ENCODE results near the gene NR3C2.
A peak's percentile ranks its signal among the peaks of the same experiment; 100 is the strongest.

The NR3C2 gene

GRCh38 chr4:148073349-148073748, 368.9 kb downstream of the NR3C2 start:
- no peak for DNase-seq (ENCODE audit: low spot score)

- DNase-seq (ENCODE audit: low spot score), result no peak
Measured at GRCh38 chr4:148072789-148073188, 369.4 kb downstream of the NR3C2 start.

- no peak for DNase-seq (ENCODE audit: low spot score)
Measured at GRCh38 chr4:148071009-148071408, 371.2 kb downstream of the NR3C2 start.

GRCh38 chr4:148069895-148070178, 372.4 kb downstream of the NR3C2 start:
- DNase-seq (ENCODE audit: low spot score), result no peak

DNA sequence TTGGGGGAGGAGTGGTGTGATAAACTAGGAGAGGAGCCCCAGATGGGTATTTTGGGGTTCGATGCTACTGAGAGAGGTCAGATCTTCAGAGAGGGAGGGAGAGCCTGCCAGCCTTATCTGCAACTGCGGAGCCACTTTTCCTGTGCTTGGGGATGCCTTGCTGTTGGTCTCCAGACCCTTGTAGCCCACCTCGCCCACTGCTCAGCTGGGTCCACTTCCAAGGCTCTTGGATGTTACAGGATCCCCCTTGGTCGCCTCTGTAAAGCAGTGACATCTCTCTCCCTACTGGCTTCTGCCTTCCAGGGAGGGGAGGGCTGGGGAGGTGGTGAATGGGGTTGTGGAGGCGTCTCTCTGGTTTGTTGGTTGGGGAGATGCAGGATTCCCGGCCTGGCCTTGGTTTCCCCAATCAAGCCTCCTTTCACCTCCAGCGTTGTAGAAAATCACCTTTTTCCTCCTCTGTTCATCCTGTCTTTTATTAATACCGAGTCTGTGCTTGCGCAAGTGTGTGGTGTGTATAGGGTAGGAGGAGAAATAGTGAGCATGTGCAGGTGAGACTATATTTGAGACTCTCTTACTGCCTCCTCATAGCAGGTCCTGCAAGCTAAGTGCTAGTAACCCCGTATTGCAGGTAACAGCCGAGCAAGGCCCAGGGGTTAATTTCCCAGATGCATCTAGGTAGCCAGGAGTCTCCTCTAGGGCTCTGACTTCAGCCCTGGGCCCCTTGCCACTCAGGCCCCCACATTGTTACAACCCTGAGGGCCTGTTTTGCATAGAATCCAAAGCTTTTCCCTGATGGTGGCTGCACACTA, 372.9 kb downstream of the NR3C2 start:
- no peak for DNase-seq (ENCODE audit: low spot score)

- DNase-seq (ENCODE audit: low spot score), result no peak
Measured at GRCh38 chr4:148068065-148068911, 373.9 kb downstream of the NR3C2 start.

GRCh38 chr4:148067301-148067916, 374.8 kb downstream of the NR3C2 start:
- no peak for DNase-seq (ENCODE audit: low spot score)

DNA sequence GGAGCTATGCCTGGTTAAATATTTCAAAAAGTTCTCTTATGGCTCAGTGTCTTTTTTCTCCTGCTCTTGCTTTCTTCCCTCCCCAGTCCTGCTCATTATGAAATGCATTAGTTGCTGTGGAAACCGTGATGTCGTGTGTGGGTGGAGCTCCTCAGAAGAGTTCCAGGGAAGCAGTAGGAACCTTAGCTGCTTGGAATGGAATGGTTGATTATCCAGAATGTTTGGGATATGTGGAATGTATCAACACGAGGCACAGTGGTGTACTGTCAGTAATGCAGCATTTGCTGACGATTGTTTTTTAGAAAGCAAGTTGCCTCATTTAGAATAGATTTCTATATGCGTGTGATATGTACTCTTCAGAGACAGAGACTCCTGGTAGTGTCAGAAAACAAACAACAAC, 377.1 kb downstream of the NR3C2 start:
- peak; percentile 87 for DNase-seq (ENCODE audit: low spot score)

GRCh38 chr4:148064451-148064850, 377.8 kb downstream of the NR3C2 start:
- no peak for DNase-seq (ENCODE audit: low spot score)

DNA sequence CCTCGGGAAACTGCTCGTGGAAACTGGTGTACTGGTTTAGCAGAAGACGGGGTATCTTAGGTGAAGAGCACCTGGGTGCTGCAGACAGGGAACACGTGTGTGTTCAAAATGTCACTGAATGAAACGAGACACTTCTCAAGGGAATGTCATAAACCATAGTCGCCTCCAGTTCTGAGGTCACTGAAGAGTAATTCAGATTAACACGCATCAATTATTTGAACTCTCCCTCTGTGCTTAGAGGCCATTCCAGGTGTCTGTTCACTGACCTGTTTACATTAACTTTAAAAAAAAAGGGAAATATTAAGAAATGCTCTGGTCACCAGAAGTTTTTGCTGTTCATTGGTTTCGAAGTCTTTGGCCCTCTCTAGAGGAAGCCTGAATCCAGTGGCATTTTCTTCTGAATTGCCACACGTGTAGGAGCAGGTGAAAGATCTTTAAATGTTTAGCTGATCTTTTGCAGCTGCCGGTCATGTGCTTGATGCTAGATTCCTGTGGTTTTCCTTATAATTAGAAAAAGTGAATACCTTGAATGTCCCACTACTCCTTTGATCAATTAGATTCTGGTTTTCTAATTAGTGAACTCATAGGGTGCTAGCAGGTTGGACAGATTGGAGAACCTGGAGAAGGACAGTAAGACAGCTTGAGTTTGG, 379.8 kb downstream of the NR3C2 start:
- no peak for DNase-seq (ENCODE audit: low spot score)

DNA sequence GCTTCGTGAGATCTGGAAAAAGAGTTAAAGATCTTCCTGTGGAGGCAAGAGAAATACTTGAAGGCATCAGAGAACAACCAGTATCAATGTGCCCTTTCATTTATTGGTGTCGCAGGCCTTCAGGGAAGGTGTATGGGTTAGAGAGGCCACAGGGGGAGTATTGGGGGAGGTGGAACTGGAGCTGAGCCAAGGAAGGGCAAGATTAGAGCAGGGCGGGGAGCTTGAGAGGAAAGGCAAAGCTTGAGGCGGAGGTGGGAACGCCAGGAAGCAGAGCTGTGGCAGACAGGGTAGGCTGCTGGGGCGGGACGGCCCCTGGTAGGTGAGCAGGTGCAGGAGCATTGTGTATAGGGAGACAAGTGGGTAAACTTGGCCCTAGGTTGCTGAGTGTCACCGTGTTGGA, 380.4 kb downstream of the NR3C2 start:
- no peak for DNase-seq (ENCODE audit: low spot score)

DNA sequence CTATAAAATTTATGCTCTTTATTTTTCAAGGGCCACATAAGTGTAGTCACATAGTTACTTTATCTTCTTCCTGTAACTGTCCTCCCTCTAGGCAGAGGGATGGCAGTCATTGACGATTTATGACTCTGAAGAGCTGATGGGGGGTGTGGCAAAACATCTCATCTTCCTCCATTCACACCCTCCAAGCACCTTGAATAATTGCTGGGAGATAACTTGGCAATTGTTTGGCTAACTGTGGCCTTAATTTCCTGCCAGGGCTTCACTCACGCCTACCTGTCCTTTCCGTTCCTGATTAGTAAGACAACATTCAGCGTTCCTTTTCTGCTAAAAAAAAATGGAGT, 381.1 kb downstream of the NR3C2 start:
- DNase-seq (ENCODE audit: low spot score), result no peak

GRCh38 chr4:148060264-148061140, 381.7 kb downstream of the NR3C2 start:
- DNase-seq (ENCODE audit: low spot score), result no peak

- no peak for DNase-seq (ENCODE audit: low spot score)
Measured at GRCh38 chr4:148059617-148060180, 382.5 kb downstream of the NR3C2 start.

DNA sequence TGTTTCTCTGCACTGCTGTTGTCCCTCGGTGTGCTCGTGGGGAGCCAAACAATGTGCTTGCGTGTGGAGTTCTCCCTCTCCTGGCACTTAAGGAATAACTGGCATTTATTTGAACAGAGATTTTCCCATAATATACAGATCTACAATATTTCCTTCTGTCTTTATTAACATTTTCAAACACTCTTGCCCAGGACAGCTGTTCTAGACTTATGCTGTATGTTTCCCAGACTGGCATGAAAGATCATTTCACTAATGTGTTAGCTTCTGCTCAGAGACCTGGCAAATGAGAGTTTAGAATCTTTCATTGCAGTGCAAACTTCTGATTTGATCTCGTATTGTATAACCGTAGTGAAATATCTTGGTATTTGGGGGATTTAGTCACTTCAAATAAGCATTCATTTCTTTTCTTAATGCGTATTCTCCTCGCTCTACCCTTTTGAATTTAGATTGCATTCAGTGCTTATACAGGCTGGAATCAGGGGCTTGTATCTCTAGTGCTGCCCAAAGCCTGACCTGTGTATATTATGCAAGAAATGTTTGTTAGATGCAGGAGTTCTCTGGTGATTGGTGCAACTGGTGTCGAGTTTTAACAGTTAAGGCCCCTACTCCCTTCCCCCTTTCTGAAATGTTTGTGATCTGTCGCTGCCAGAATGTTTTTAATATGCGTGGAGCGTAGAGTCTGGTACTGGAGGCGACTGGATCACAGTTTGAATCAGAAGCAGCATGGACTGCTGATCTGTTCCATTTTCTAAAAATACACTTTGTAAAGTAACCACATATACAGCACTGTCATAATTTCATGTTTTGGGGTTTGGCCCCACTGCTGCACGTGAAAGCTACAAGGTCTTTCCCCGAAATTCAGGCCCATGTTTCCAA, 384.0 kb downstream of the NR3C2 start:
- DNase-seq (ENCODE audit: low spot score), result no peak

DNA sequence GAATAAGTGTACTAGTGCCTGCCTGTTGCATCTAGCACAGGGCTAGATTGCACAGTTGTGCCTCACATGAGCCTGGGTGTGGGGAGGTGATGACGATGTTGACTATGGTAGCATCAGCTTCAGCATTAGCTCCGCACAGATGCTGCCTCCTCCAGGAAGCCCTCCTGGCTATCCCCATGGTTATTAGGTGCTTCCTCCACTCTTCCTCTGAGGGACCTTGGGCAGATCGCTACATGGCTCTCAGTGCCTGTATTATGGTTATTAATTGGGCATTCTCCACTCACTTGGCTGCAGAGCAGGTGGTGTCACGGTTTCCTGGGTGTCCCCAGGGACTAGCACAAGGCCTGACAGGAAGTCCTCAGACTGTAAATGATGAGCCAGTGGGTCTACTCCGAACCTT, 384.7 kb downstream of the NR3C2 start:
- DNase-seq (ENCODE audit: low spot score), result no peak

GRCh38 chr4:148056879-148057278, 385.3 kb downstream of the NR3C2 start:
- peak; percentile 50 for DNase-seq (ENCODE audit: low spot score)

DNA sequence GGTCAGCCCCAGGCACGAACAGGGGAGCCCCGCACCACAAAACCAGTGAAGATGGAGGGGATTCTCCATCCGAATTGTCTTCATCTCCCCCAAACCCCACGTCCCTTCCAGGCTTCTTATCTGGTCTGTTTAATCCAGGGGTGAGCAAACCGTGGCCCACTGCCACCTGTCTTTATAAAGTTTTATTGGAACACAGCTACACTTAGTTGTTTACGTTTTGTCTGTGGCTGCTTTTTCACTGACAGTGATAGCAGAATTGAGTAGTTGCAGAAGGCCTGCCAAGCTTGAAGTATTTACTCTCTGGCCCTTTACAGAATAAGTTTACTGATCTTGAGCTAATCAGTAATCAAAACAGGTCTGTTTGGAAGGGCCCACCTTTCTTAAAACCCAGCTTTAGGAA, 386.4 kb downstream of the NR3C2 start:
- DNase-seq (ENCODE audit: low spot score), result no peak

DNA sequence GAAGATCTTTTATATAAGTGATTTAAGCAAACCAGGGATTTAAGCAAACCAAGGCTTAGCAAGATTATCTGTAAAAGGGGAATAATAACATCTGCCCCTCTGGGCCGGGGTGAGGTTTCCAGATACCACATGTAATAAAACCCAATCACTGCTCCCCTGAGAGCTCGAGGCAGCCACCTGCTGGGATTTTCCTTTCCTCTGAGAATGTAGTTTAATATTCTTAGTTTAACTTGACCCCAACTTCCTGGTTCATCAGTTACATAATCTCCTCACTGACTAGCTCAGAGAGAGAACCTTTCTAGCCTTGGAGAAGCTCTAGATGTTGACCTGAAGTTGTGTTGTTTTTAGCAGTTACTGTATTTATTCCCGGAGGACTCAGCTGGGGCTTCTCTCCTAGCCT, 387.9 kb downstream of the NR3C2 start:
- DNase-seq (ENCODE audit: low spot score), result no peak

DNA sequence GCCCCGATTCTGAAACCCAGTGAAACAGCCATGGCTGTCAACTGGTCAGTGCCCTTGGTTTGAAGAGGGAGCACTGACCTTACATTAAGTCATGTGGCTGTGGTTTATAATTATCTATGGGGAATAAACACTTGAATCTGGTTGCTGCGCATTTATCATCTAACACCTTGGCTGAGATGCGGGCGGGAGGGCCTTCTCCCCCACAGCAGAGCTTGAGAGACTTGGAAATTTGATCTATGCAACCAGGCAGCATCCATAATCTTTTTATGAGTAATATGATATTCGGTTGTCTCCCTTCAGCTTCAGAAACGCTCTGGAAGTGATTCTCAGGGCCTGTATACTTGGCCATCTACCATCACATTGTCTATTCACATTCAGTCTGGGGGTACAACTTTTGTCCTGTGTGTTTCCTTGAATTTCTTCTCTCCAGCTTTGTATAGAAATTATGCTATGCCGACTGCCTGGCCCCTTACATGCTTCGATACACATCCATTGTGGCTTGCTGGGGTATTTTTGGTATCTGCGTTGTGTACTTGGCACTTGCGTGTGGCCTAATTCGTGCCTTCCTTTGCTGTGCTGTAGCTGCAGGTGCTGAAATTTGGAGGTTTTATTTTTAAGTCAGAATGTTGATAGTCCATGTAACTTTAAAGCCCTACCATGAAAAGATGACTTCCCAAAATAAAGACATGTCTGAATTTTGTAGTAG, 388.8 kb downstream of the NR3C2 start:
- no peak for DNase-seq (ENCODE audit: low spot score)

All from AG20443 (cell line).